Glomerular endothelial cell (primary cell): Measurements from ENCODE around the gene NVL. TPM values are rescaled to one million over a fixed set of nuclear protein-coding genes. Genes with fewer than 3 reads are reported as not detected.
A peak's percentile ranks its signal among the peaks of the same experiment; 100 is the strongest.
"Not testable (repeated sequence)": the region's sequence is repeated elsewhere in the genome, so short reads cannot be mapped to it uniquely, and the experiment has no call there.

Source experiments
- DNase-seq: peaks from one replicate; pipeline ENCODE4 v3.0.0-alpha.2; 2011; ENCODE audit warnings: low read depth, low spot score; ENCODE audit errors: extremely low read depth
- total RNA-seq: library from RNA; depleted of rRNA; stranded (reverse); fragments of >200 nt; gene quantifications from 2 replicates; pipeline ENCODE4 v1.2.3, GENCODE V29; 2015

Gene NVL
- total RNA-seq: 13.2 and 28.4 TPM in 2 replicates

DNA sequence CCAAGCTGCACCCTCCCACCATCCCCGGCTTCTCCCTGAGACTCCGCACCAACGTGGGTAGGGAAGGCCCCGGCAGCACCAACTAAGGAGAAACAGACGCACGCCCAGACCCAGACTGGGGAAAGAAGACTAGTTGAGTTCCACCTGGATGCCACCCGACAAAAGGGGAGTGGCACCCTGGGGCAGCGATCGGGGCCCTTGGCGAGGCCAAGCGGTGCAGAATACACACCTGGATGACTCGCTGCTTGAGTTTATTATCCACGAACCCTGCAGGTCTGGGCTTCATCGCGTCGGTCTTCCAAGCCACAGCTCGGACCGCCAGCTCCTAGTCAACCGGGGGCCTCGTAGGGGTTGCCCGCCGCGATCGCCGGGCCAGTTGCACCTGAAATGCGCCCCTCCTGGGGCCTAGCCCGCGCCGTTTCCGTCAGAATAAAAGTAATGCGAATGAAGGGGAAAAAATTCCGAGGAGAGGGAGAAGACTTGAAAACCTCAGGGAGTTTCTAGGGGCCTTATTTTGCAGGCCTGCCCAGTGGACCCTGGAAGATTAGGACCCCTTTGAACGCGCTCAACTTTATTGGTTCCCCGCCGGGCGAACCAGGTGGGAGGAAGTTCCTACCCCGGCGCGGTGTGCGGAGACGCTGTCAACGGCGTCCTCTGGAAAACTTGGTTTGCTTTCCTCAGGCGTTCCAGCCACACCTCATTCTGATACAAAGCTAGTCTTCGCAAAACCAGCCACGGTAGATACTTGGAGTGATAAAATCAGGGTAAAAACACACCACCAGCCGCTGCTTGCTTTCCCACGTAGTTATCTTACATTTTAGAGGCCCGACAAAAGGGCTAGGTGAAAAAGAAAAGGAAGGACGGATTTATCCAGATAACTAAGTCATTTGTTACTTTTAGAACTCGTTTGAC, at the start of gene NVL:
Gene NVL (minus strand): TSS at position 331 of the 912 bp plus-strand sequence. CDS start 45 bp downstream, at position 286.
- DNase-seq: peak; percentile 39

DNA sequence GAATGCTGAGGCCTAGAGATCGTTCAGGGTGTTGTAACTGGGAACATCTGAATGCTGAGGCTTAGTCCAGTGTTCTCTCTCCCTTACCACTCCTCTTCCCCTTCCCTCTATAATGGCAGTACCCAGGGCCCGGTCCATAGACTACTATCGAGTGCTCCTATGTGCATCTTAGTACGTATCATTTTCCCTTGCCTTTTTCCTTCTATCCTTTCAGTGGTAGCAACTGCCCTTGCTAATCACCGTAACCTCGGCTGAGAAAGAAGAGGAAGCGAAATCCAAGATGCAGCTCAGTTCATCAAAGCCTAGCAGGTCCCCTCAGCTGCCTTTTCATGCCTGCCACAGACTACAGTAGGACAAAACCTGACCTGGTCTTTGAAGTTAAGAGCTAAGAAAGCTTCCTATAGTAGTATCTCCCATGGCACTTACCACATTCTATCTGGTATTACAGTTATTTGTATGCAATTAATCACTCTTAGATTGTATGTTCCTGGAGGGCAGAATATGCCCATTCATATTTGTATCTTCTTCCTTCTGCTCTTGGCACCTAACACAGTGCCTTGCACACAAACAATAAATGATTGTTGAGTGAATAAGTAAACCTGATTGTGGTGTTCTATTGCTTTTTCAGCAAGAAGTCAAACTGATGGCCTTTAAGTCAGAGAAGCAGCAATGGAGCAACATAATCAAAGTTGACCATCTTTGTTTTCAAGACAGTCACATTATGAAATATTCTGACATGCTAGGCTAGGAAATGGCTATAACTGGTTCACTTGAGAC, 49.1 kb upstream of the NVL start:
- no peak for DNase-seq

DNA sequence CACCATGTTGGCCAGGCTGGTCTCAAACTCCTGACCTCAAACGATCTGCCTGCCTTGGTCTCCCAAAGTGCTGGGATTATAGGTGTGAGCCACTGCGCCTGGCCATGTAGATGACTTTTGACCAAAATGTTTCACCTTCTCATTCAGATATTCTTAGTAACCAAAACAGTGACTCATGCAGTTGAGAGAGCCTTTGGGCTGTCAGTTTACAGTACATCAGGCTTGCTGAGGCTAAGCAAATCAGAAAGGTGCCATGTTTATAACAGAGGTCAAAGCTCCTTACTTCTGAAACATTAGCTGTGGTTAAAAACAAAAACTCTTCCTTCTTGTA, 47.7 kb upstream of the NVL start:
- no peak for DNase-seq

DNA sequence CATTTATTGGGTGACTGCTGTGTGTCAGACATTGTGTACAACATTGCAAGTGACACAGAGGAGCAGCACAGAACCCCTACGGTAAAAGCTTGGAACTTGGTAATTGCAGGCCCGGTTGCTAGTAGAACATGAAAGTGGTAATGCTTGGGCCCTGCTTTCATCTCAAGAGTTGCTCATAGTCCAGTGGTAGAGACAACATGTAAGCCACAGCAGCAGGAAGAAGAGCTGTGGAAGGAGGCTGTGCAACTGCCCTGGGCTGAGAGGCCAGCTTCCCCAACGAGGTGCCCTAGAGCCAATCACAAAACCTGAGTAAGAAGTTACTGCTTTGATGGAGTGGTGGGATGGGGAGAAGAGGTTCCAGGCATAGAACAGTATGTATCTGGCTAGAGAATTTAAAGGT, 45.1 kb upstream of the NVL start:
- DNase-seq: no peak

DNA sequence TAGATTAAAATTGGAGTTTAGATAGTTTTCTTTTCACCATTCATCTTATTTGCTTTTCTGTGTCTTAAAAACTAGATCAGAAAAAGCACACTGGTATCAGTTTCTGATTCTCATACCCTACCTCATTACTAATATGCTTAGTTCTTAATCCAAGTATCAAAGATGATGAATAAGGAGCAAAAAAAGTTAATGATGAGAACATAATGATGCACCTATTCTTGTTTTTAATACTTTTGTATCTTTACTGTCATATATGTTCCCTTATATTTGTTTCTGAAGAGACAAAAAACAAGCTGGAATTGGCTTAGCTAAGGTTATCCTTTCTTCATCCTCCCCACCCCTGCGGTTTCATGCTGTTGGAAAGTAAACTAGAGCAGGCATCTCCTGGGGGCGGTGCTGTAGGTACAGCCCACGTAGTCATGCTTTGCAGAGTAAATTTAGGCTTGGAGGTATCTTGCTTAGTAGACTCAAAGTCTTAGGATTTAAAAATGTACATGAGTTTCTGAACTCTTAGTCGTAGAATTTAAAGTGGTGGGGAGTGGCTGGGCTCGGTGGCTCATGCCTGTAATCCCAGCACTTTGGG, 43.1 kb upstream of the NVL start:
- no peak for DNase-seq

DNA sequence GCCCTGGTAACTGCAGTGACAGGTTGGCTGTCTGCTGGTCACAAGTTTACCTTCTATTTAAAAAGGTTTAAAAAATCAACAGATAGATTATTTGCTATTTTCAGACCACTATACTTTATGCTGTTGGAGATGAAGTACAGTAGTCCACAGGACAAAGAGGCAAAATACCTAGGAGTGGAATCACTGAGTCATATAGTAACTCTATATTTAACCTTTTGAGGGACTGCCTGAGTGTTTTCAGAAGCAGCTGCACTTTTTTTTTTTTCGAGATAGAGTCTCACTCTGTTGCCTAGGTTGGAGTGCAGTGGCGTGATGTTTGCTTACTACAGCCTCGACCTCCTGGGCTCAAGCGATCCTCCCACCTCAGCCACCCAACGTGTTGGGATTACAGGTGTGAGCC, 38.4 kb upstream of the NVL start:
- no peak for DNase-seq

DNA sequence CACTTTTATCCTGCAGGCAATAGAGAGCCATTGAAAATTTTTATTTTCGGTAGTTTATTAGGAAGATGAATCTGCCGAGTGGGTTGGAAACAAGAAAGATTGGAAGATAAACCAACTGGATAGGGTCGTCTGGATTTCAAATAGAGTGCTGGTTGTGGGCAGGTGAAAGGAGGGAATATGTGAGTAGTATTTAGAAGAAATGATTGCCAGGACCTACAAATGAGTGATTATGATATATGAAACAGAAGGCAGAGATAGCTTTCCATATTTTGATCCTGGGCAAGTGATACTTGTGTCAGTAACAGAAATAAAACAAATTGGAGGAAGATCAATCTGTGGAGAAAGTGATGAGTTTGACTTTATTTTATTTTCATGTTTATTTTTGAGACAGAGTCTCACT, 29.2 kb upstream of the NVL start:
- DNase-seq: no peak

DNA sequence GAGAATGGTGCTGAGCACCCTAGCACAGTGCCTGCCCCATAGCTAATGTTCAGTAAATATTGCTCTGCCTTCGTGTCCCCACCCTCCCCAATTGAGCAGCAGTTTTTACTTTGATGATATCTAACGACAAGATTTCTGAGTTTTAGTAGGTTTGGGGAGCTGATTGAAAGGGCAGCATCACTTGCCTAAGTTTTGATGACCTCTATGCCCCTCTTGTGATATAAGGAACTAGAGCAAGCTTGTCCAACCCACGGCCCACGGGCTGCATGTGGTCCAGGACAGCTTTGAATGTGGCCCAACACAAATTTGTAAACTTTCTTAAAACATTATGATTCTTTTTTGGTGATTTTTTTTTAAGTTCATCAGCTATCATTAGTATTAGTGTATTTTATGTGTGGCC, 28.3 kb upstream of the NVL start:
- no peak for DNase-seq

DNA sequence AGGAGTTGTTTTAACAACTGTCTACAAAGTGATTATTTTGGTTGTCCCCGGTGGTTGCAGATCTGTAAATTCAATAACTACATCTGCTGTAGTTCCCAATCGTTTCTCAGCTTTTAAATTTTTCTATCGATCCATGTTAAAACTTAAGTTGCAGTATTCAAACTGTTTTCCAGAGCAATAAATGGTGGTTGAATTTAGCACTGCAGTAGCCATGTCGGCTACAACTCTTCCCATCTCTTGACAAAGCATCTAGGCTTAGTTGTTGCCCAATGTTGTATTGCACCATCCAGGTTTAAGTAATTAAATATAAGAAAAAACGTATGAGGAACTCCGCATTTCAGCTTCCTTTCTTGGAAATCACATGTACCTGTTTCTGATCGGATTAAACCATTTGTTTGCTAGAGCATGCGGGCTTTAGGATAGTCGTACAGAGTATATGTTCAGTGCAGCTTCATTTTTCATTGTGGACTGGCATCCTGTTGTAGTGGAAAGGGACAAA, 27.7 kb upstream of the NVL start:
- no peak for DNase-seq

DNA sequence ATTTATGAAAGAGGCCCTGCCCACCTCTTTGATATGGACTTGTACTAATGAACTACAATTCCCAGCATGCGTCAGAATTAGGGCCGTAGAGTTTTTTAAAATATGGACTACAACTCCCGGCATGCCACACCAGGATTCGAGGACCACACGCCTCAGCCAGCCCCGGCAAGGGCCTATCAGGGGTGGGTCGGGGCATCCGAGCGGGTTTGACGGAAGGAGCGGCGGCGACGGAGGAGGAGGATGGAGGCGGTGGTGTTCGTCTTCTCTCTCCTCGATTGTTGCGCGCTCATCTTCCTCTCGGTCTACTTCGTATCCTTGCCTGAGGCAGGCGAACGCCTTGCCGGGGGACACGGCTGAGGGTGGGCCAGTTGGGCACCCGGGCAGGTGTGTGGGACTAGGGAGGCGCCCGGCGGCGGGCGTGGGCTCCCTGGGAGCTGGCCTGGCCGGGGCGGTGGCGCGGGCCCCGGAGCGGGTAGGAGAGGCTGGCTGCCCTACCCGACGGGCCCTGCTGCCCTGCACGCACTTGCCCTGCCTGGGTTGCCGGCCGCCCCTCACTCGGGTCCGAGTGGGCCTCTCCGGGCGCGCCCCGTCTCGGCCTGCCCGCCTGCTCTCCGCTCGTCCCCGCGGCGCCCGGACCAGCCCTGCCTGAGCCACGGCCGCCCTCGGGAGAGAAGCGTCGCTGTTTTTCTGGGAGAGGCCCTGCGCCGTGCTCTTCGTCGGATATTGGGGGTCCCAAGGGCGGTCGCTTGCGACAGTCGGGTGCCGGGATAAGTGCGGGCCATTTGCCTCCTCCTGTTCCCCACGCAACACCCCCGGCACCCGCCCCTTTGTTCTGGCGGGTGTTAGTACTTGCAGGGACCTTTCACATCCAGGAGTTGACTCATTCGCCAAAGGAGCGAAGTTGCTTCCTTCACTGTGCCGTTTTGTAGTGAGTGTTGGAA, 27.0 kb upstream of the NVL start, which contains the start of gene CNIH4:
Gene CNIH4 (plus strand): TSS at position 195 of the 941 bp plus-strand sequence. CDS start 46 bp downstream, at position 241.
- peak; percentile 75 for DNase-seq

DNA sequence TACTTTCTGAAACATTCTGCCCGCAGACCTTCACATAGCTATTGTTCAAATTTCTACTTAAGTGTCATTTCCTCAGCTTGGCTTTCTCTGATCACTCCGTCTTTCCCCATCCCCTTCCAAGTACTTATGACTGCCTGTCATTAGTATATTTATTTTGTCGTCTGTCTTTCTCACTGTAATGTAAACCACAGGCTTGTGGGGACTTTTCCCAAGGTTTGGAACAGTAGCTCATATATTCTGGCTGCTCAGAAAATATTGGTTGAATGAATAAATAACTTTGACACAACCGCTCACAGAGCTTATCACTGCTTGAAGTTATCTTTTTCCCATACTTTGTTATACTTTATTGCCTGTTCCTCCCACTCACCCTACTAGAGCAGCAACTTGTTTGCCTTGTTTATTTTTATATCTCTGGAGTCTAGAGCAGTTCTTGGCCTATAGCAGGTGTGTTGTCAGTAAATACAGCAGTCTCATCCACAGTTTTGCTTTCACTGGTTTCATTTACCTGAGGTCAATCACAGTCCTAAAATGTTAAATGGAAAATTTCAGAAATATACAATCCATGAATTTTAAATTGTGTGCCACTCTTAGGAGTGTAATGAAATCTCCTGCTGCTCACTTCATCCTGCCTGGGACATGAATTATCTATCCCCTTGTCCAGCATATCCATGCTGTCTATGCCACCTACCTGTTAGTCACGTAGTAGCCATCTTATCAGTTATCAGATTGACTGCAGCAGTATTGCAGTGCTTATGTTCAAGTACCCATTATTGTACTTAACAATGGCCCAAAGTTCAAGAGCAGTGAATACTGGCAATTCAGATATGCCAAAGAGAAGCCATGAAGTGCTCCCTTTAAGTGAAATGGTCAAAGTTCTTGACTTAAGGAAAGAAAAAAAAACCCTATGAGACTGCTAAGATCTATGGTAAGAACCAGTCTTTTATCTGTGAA, 24.3 kb upstream of the NVL start:
- no peak for DNase-seq

DNA sequence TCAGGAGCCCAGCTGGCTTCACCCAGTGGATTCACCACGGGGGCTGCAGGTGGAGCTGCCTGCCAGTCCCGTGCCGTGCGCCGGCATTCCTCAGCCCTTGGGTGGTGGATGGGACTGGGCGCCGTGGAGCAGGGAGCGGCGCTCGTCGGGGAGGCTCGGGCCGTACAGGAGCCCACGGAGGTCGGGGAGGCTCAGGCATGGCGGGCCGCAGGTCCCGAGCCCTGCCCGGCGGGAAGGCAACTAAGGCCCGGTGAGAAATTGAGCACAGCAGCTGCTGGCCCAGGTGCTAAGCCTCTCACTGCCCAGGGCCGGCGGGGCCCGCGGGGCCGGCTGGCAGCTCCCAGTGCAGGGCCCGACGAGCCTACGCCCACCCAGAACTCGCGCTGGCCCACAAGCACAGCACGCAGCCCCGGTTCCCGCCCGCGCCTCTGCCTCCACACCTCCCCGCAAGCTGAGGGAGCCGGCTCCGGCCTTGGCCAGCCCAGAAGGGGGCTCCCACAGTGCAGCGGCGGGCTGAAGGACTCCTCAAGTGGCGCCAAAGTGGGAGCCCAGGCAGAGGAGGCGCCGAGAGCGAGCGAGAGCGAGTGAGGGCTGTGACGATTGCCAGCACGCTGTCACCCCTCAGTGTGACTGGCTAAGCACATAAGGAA, 22.6 kb upstream of the NVL start:
- DNase-seq: not testable (repeated sequence)

DNA sequence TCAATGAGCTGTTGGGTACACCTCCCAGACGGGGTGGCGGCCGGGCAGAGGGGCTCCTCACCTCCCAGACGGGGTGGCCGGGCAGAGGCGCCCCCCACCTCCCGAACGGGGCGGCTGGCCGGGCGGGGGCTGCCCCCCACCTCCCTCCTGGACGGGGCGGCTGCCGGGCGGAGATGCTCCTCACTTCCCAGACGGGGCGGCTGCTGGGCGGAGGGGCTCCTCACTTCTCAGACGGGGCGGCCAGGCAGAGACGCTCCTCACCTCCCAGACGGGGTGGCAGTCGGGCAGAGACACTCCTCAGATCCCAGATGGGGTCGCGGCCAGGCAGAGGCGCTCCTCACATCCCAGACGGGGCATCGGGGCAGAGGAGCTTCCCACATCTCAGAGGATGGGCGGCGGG, 19.7 kb upstream of the NVL start:
- not testable (repeated sequence) for DNase-seq

DNA sequence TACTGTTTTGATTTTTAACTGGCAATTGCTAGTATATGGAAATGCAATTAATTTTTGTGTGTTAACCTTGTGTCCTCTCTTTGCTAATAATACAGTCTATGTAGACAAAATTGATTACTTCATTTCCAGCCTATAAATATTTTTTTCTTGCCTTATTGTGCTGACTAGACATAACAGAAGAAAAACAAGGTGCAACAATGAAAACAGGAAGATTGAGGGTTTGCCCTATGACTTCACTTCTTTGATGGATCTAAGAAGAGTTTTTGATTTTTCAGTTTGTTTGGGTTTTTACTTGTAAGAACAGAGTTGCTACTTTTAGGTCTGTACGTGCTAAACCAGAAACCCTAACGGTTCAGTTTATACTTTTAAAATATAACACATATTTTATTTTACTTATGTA, 18.2 kb upstream of the NVL start:
- DNase-seq: no peak

DNA sequence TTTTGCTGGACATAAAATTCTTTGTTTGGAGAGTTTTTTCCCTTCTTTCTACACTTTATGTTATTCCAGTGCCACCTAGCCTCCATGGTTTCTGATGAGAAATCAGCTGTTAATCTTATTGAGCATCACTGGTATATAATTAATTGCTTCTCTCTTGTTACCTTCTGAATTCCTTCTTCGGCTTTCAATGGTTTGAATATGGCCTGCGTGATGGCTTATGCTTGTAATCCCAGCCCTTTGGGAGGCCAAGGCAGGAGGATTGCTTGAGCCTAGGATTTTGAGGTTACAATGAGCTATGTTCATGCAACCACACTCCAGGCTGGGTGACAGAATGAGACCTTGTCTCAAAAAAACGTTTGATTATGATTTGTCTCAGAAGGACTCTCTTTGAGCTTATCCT, 13.7 kb upstream of the NVL start:
- no peak for DNase-seq

DNA sequence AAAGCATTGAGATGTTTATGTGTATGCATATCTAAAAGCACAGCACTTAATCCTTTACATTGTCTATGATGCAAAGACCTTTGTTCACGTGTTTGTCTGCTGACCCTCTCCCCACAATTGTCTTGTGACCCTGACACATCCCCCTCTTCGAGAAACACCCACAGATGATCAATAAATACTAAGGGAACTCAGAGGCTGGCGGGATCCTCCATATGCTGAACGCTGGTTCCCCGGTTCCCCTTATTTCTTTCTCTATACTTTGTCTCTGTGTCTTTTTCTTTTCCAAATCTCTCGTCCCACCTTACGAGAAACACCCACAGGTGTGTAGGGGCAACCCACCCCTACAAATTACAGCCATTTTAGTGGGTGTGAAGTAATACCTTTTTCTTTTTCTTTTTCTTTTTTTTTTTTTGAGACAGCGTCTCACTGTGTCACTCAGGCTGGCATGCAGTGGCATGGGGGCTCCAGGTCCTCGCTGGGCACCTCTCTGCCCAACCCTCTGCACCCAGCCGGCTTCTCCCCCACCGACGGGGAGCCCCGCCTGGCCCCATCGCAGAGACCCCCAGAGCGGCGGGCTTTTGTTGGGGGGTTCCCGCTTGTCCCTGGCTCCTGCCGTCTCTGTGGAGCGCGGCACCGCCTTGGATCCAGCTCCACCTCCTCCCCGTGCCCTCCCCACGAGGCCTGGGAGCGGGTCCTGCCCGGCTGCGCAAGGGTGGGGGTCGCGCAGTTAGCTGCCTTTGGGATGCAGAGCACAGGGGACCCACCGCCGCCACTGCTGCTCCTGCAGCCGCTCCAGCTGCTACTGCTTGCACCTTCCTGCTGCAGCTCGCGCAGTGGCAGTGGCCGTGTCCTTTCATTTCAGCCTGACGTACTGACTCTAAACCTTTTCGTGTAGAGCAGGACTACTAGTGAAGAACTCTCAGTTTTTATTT, 10.7 kb upstream of the NVL start:
- not testable (repeated sequence) for DNase-seq

DNA sequence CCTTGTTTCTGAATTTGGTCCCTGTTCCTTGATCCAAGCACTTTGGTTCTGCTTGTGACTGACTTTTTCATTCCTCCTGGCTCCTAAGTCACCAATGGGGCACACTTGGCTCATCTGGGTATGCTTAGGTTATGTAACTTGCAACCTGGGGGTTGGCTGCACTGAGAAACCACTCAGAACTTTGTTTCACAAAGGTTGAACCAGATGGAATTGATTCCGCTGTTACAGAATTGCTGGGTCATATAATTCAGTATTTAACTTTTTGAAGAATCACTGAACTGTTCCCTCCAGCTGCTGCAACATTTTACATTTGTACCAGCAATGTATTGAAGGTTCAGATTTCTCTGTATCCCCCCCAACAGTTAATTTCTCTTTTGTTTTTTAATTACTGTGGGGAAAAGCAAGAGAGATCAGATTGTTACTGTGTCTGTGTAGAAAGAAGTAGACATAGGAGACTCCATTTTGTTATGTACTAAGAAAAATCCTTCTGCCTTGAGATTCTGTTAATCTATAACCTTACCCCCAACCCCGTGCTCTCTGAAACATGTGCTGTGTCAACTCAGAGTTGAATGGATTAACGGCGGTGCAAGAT, 9.6 kb upstream of the NVL start:
- DNase-seq: no peak
